CD8-positive, alpha-beta memory T cell (primary cell): ENCODE measurements around the gene CTNNAL1. TPM values are rescaled to one million over a fixed set of nuclear protein-coding genes. Genes with fewer than 3 reads are reported as not detected.

Experiments
- CTCF ChIA-PET: fragments of 350-600 bp; sonication (Branson Sonifier 250); formaldehyde crosslinking; loops from one replicate; lab custom pipeline; 2021; ENCODE audit warnings: antibody characterized with exemption; lab: Charles Lee
- POLR2A ChIA-PET: fragments of 350-600 bp; sonication (Branson Sonifier 250); formaldehyde crosslinking; loops from one replicate; lab custom pipeline; 2021; ENCODE audit warnings: antibody characterized with exemption; lab: Charles Lee
- DNase-seq, 5 donors: peaks; one replicate each; pipeline versions ENCODE4 v3.0.0 to v3.0.0-alpha.2; 2020 to 2022; ENCODE audit warnings: mixed read lengths in 1 of 5
- H3K27ac ChIP-seq: one replicate; pipeline ENCODE4 v1.7.0; 2013; ENCODE audit warnings: low read depth, mild to moderate bottlenecking, low read length, moderate library complexity
- H3K27me3 ChIP-seq: 2 replicates; pipeline ENCODE4 v1.7.0; 2013; ENCODE audit warnings: low read length, mild to moderate bottlenecking; ENCODE audit not compliant: insufficient read depth, poor library complexity, severe bottlenecking
- H3K36me3 ChIP-seq: 2 replicates; pipeline ENCODE4 v1.7.0; 2013; ENCODE audit warnings: mild to moderate bottlenecking, low read length, moderate library complexity; ENCODE audit not compliant: insufficient read depth
- H3K4me1 ChIP-seq: 2 replicates; pipeline ENCODE4 v1.7.0; 2013; ENCODE audit warnings: mild to moderate bottlenecking, low read length, moderate library complexity; ENCODE audit not compliant: insufficient read depth
- H3K4me3 ChIP-seq: 2 replicates; pipeline ENCODE4 v1.7.0; 2013; ENCODE audit warnings: mild to moderate bottlenecking, low read length
- H3K9me3 ChIP-seq: 2 replicates; pipeline ENCODE4 v1.7.0; 2013; ENCODE audit warnings: mild to moderate bottlenecking, low read length
- H3K27ac Mint-ChIP-seq, 8 donors: one replicate each; pipeline ENCODE4 v1.8.0; 2020 to 2021; ENCODE audit warnings: mixed read lengths in 8 of 8, mild to moderate bottlenecking in 6 of 8, inconsistent platforms in 3 of 8, moderate library complexity in 3 of 8
- H3K27me3 Mint-ChIP-seq, 2 donors: one replicate each; pipeline ENCODE4 v1.8.0; 2020 to 2021; ENCODE audit warnings: mixed read lengths in 2 of 2, mild to moderate bottlenecking in 1 of 2, moderate library complexity in 1 of 2
- H3K36me3 Mint-ChIP-seq, 3 donors: one replicate each; pipeline ENCODE4 v1.8.0; 2020 to 2021; ENCODE audit warnings: mixed read lengths in 3 of 3, inconsistent platforms in 1 of 3, mild to moderate bottlenecking in 1 of 3
- H3K4me1 Mint-ChIP-seq, 3 donors: one replicate each; pipeline ENCODE4 v1.8.0; 2020 to 2021; ENCODE audit warnings: mixed read lengths in 3 of 3, inconsistent platforms in 1 of 3, mild to moderate bottlenecking in 1 of 3
- H3K4me3 Mint-ChIP-seq, 7 donors: one replicate each; pipeline ENCODE4 v1.8.0; 2020 to 2021; ENCODE audit warnings: mixed read lengths in 7 of 7, mild to moderate bottlenecking in 6 of 7, moderate library complexity in 4 of 7, inconsistent platforms in 2 of 7
- H3K9me3 Mint-ChIP-seq, 5 donors: one replicate each; pipeline ENCODE4 v1.8.0; 2020 to 2022; ENCODE audit warnings: mixed read lengths in 5 of 5, mild to moderate bottlenecking in 3 of 5, moderate library complexity in 2 of 5, inconsistent platforms in 1 of 5
- polyA plus RNA-seq: library from polyadenylated mRNA; unstranded; fragments of 300-500 nt; fragmentation: Illumina TruSeq; gene quantifications from one replicate; pipeline ENCODE4 v1.2.3, GENCODE V29; 2021
- total RNA-seq, 2 experiments: library from RNA; stranded (reverse); gene quantifications; one replicate each; pipeline ENCODE4 v1.2.3, GENCODE V29; 2021

The CTNNAL1 gene
- total and polyA plus RNA-seq, 3 experiments from 2014 or later: 1.4 to 22.0 (median 19.1) TPM

GRCh38 chr9:109014608-109015280 lies 1.4 kb upstream of the CTNNAL1 start:
- Mint-ChIP-seq H3K4me1 (peaks cover 17 to 32% (median 26%) of the 10 kb centered on the region in 3 donors), H3K36me3 (peaks cover 0 to 16% (median 8%) of the 10 kb centered on the region in 3 donors), H3K9me3 (no peaks in the 10 kb centered on the region), H3K27me3 (no peaks in the 10 kb centered on the region), H3K4me3 (peak overlapping the region in 6 of 7 donors; percentile 1 to 94 (median 88)), H3K27ac (peak overlapping the region; percentile 23 to 94 (median 79))
- Histone ChIP-seq H3K4me1 (peaks cover 22% of the 10 kb centered on the region), H3K27ac (peak overlapping the region; percentile 21), H3K4me3 (no peak overlapping the region), H3K36me3 (no peaks in the 10 kb centered on the region), H3K27me3 (no peaks in the 10 kb centered on the region), H3K9me3 (no peaks in the 10 kb centered on the region)
- ChIA-PET POLR2A (no interaction called here), CTCF (no interaction called here)
- no peak for DNase-seq

- Mint-ChIP-seq H3K9me3 (no peaks in the 10 kb centered on the region), H3K36me3 (peaks cover 0 to 8% (median 2%) of the 10 kb centered on the region in 3 donors), H3K4me1 (peaks cover 17 to 32% (median 26%) of the 10 kb centered on the region in 3 donors), H3K27ac (peak overlapping the region; percentile 51 to 96 (median 90)), H3K4me3 (peak overlapping the region; percentile 87 to 94 (median 91)), H3K27me3 (peaks cover 0 to 3% of the 10 kb centered on the region in 2 donors)
- Histone ChIP-seq H3K9me3 (no peaks in the 10 kb centered on the region), H3K4me3 (peak overlapping the region; percentile 33), H3K27ac (peak overlapping the region; percentile 51), H3K27me3 (no peaks in the 10 kb centered on the region), H3K36me3 (no peaks in the 10 kb centered on the region), H3K4me1 (peaks cover 22% of the 10 kb centered on the region)
- ChIA-PET CTCF (interaction anchor here (0.8 kb wide), 1 partner anchor 9 kb away, joined by 5 read pairs; no protein-coding TSS in a partner anchor), POLR2A (no interaction called here)
- DNase-seq: peak in 3 of 5 donors; percentile 3 to 7 (median 5)
These were observed 644 bp upstream of the CTNNAL1 start for GRCh38 chr9:109013679-109014607.

DNA sequence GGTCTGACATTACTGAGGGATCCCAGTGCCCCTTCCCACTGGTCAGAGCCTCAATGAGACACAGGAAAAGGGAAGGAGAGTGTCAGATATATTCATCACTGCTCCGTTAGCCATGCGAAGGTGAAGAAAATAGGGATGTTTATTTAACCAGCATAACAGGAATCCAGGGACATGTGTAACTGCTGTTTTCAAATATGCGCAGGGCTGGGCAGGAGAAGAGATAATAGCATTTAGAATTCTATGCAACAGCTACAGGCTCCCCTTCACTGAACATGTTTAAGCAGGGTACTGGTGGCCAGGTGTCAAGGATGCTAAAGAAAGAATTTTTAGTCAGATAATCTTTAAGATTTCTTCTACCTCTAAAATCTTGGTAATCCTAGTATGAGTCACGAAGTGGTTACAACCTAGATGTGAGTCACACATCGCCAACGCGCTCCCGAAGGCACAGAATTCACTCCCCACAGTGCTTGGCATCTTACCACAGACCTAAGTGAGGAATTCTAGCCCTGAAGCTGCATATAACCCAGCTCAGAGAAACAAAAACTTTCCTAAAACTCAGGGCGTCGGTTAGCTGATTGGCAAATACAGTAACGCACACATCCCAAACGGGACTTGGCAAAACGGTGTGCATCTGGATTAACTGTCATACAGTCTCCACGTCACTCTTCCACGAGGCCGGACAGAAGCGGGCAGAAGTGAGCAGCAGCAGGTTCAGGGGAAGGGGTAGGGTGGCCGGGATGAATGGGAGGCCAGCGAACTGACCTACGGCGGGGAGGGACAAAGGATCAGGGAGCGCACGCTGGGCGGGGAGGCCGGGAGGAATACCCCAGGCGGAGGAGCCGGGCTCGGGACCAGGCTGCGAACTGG lies 1.1 kb downstream of the CTNNAL1 start:
- H3K36me3 Mint-ChIP-seq: peaks cover 0 to 4% (median 1%) of the 10 kb centered on the region in 3 donors

GRCh38 chr9:109011231-109011671 lies 2.0 kb downstream of the CTNNAL1 start:
- H3K4me1 Mint-ChIP-seq: peaks cover 17 to 32% (median 26%) of the 10 kb centered on the region in 3 donors
- no peak for DNase-seq
- H3K4me3 ChIP-seq: no peak overlapping the region
- no peaks in the 10 kb centered on the region for H3K27me3 ChIP-seq
- H3K27me3 Mint-ChIP-seq: peaks cover 4 to 7% of the 10 kb centered on the region in 2 donors
- H3K27ac Mint-ChIP-seq: peak overlapping the region in 4 of 8 donors; percentile 2 to 74 (median 31)
- H3K27ac ChIP-seq: no peak overlapping the region
- H3K36me3 ChIP-seq: no peaks in the 10 kb centered on the region
- H3K9me3 ChIP-seq: no peaks in the 10 kb centered on the region
- ChIA-PET CTCF (no interaction called here), POLR2A (no interaction called here)
- H3K4me1 ChIP-seq: peaks cover 22% of the 10 kb centered on the region
- H3K4me3 Mint-ChIP-seq: peak overlapping the region in 4 of 7 donors; percentile 1 to 99 (median 94)
- H3K36me3 Mint-ChIP-seq: peaks cover 0 to 4% (median 1%) of the 10 kb centered on the region in 3 donors
- H3K9me3 Mint-ChIP-seq: no peaks in the 10 kb centered on the region

More for the DNA sequence above, 1.1 kb downstream of the CTNNAL1 start:
- peaks cover 22% of the 10 kb centered on the region for H3K4me1 ChIP-seq
- no peaks in the 10 kb centered on the region for H3K36me3 ChIP-seq
- Mint-ChIP-seq H3K27me3 (peaks cover under 1 to 5% of the 10 kb centered on the region in 2 donors), H3K9me3 (no peaks in the 10 kb centered on the region), H3K4me3 (peak overlapping the region; percentile 90 to 99 (median 94)), H3K4me1 (peaks cover 17 to 32% (median 26%) of the 10 kb centered on the region in 3 donors), H3K27ac (peak overlapping the region; percentile 74 to 98 (median 88))
- H3K27me3 ChIP-seq: no peaks in the 10 kb centered on the region
- peak; percentile 10 to 60 (median 20) for DNase-seq
- H3K4me3 ChIP-seq: peak overlapping the region; percentile 62
- ChIA-PET POLR2A (no interaction called here), CTCF (no interaction called here)
- peak overlapping the region; percentile 64 for H3K27ac ChIP-seq
- no peaks in the 10 kb centered on the region for H3K9me3 ChIP-seq

DNA sequence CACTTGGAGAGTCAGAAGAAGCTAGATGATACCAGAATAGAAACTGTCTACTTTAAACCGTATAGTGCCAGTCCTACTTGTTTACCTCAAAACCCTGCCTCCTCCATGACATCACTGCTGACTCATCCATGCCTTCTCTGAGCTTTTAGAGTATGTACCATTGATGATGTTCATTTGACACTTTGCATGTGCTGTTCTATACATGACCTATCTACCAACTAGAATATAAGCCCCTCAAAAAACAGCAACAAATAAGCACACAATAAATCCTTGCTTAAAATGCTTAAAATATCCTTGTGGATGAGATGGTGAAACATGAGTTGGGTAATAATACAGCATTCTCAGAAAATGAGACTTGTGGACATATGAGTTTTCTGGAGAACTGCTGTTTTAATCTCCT lies 2.6 kb downstream of the CTNNAL1 start:
- peaks cover 4 to 7% of the 10 kb centered on the region in 2 donors for H3K27me3 Mint-ChIP-seq
- H3K27ac ChIP-seq: no peak overlapping the region
- ChIA-PET CTCF (no interaction called here), POLR2A (no interaction called here)
- peak in 4 of 5 donors; percentile 7 to 70 (median 15) for DNase-seq
- H3K4me1 Mint-ChIP-seq: peaks cover 17 to 32% (median 26%) of the 10 kb centered on the region in 3 donors
- peak overlapping the region in 4 of 7 donors; percentile 1 to 72 (median 20) for H3K4me3 Mint-ChIP-seq
- H3K4me3 ChIP-seq: no peak overlapping the region
- peaks cover 22% of the 10 kb centered on the region for H3K4me1 ChIP-seq
- H3K9me3 ChIP-seq: no peaks in the 10 kb centered on the region
- H3K36me3 ChIP-seq: no peaks in the 10 kb centered on the region
- H3K27me3 ChIP-seq: no peaks in the 10 kb centered on the region
- peak overlapping the region in 3 of 8 donors; percentile 14 to 40 (median 26) for H3K27ac Mint-ChIP-seq
- no peaks in the 10 kb centered on the region for H3K9me3 Mint-ChIP-seq
- peaks cover 0 to 4% (median 1%) of the 10 kb centered on the region in 3 donors for H3K36me3 Mint-ChIP-seq

GRCh38 chr9:109005678-109006077 lies 7.6 kb downstream of the CTNNAL1 start:
- Mint-ChIP-seq H3K4me3 (no peak overlapping the region), H3K27me3 (peaks cover 5 to 16% of the 10 kb centered on the region in 2 donors), H3K9me3 (peaks cover 5 to 13% (median 12%) of the 10 kb centered on the region in 5 donors), H3K27ac (no peak overlapping the region), H3K4me1 (peaks cover 2 to 7% (median 3%) of the 10 kb centered on the region in 3 donors), H3K36me3 (peaks cover 0 to 19% (median 6%) of the 10 kb centered on the region in 3 donors)
- no peak overlapping the region for H3K27ac ChIP-seq
- H3K9me3 ChIP-seq: no peaks in the 10 kb centered on the region
- H3K4me1 ChIP-seq: peaks cover under 1% of the 10 kb centered on the region
- POLR2A ChIA-PET: no interaction called here
- no peaks in the 10 kb centered on the region for H3K36me3 ChIP-seq
- DNase-seq: no peak
- no peaks in the 10 kb centered on the region for H3K27me3 ChIP-seq
- CTCF ChIA-PET: no interaction called here
- H3K4me3 ChIP-seq: no peak overlapping the region

GRCh38 chr9:109003116-109003515 lies 10.2 kb downstream of the CTNNAL1 start:
- peaks cover 0 to 19% (median 7%) of the 10 kb centered on the region in 3 donors for H3K36me3 Mint-ChIP-seq
- no peaks in the 10 kb centered on the region for H3K27me3 ChIP-seq
- ChIA-PET CTCF (interaction anchor here (1.5 kb wide), 1 partner anchor 33 kb away, joined by 4 read pairs; no protein-coding TSS in a partner anchor), POLR2A (no interaction called here)
- H3K27me3 Mint-ChIP-seq: peaks cover 5 to 13% of the 10 kb centered on the region in 2 donors
- H3K4me1 ChIP-seq: no peaks in the 10 kb centered on the region
- H3K4me3 ChIP-seq: no peak overlapping the region
- H3K9me3 Mint-ChIP-seq: peaks cover 5 to 13% (median 12%) of the 10 kb centered on the region in 5 donors
- no peaks in the 10 kb centered on the region for H3K9me3 ChIP-seq
- no peak for DNase-seq
- no peak overlapping the region for H3K27ac ChIP-seq
- H3K27ac Mint-ChIP-seq: no peak overlapping the region
- no peak overlapping the region for H3K4me3 Mint-ChIP-seq
- peaks cover 0 to 10% (median 2%) of the 10 kb centered on the region in 3 donors for H3K4me1 Mint-ChIP-seq
- no peaks in the 10 kb centered on the region for H3K36me3 ChIP-seq
